T-cell (primary cell): ENCODE results near the gene COA1. TPM values are rescaled to one million over a fixed set of nuclear protein-coding genes. Genes with fewer than 3 reads are reported as not detected.
"Not testable (repeated sequence)": the region's sequence is repeated elsewhere in the genome, so short reads cannot be mapped to it uniquely, and the experiment has no call there.

Experiments used
- ATAC-seq, 4 experiments: fragments of 200-7000 bp in 3 of 4; fragments of 150-1000 bp in 1 of 4; cut with Tn5 transposase; replicated peaks in 1 of 4; 1 replicate in 3 of 4; 2 replicates in 1 of 4; pipeline ENCODE4 v1.10.0; 2021; ENCODE audit warnings: moderate library complexity in 3 of 4, mild to moderate bottlenecking in 2 of 4, moderate number of reproducible peaks in 1 of 4
- CTCF ChIA-PET, 2 donors: fragments of 300-600 bp; sonication (Branson Sonifier 250); formaldehyde crosslinking; loops; one replicate each; lab custom pipeline; 2022; ENCODE audit warnings: antibody characterized with exemption in 2 of 2; lab: Charles Lee
- POLR2A ChIA-PET, 2 donors: fragments of 300-600 bp; sonication (Branson Sonifier 250); formaldehyde crosslinking; loops; one replicate each; lab custom pipeline; 2022; ENCODE audit warnings: antibody characterized with exemption in 2 of 2; lab: Charles Lee
- DNase-seq, 35 experiments: peaks; one replicate each; pipeline versions ENCODE4 v3.0.0 to v3.0.0-alpha.2; 2013 to 2023
- H3K27ac ChIP-seq: one replicate; pipeline ENCODE4 v1.5.1; 2013; ENCODE audit warnings: low read length
- H3K27me3 ChIP-seq, 2 experiments: replicated peaks in 1 of 2; 1 replicate in 1 of 2; 2 replicates in 1 of 2; pipeline versions ENCODE4 v1.6.1 to v1.7.0; 2013; ENCODE audit warnings: low read length in 1 of 2, mixed read lengths in 1 of 2; ENCODE audit not compliant: control insufficient read depth in 2 of 2, insufficient read depth in 2 of 2; ENCODE audit errors: extremely low read depth in 1 of 2
- H3K36me3 ChIP-seq, 2 donors: 1 replicate in 1 of 2; 2 replicates in 1 of 2; pipeline versions ENCODE4 v1.6.1 to v1.7.0; 2013; ENCODE audit warnings: low read length in 1 of 2; ENCODE audit not compliant: control insufficient read depth in 2 of 2, insufficient read depth in 1 of 2; ENCODE audit errors: extremely low read depth in 1 of 2
- H3K4me1 ChIP-seq, 2 experiments: 1 replicate in 1 of 2; 2 replicates in 1 of 2; pipeline versions ENCODE4 v1.6.1 to v1.7.0; 2013; ENCODE audit warnings: low read length in 2 of 2, mixed read lengths in 1 of 2; ENCODE audit not compliant: insufficient read depth in 2 of 2, control insufficient read depth in 1 of 2; ENCODE audit errors: extremely low read depth in 1 of 2
- H3K4me3 ChIP-seq, 2 donors: 1 replicate in 1 of 2; 2 replicates in 1 of 2; pipeline versions ENCODE4 v1.5.1 to v1.7.0; 2013; ENCODE audit warnings: mild to moderate bottlenecking in 2 of 2, low read length in 1 of 2, moderate library complexity in 1 of 2; ENCODE audit not compliant: control insufficient read depth in 1 of 2; ENCODE audit errors: extremely low read depth in 1 of 2
- H3K9me3 ChIP-seq: 2 replicates; pipeline ENCODE4 v1.7.0; 2013
- H3K27ac Mint-ChIP-seq, 2 donors: one replicate each; pipeline ENCODE4 v1.8.0; 2020 to 2021; ENCODE audit warnings: mild to moderate bottlenecking in 2 of 2, mixed read lengths in 2 of 2
- H3K27me3 Mint-ChIP-seq, 2 donors: one replicate each; pipeline ENCODE4 v1.8.0; 2021 to 2022; ENCODE audit warnings: mixed read lengths in 2 of 2
- H3K36me3 Mint-ChIP-seq: one replicate; pipeline ENCODE4 v1.8.0; 2021; ENCODE audit warnings: mixed read lengths
- H3K4me1 Mint-ChIP-seq, 3 donors: one replicate each; pipeline ENCODE4 v1.8.0; 2020 to 2022; ENCODE audit warnings: mixed read lengths in 3 of 3, mild to moderate bottlenecking in 1 of 3
- H3K4me3 Mint-ChIP-seq, 3 donors: one replicate each; pipeline ENCODE4 v1.8.0; 2020 to 2022; ENCODE audit warnings: mild to moderate bottlenecking in 3 of 3, mixed read lengths in 3 of 3, moderate library complexity in 3 of 3
- H3K9me3 Mint-ChIP-seq, 3 donors: one replicate each; pipeline ENCODE4 v1.8.0; 2020 to 2022; ENCODE audit warnings: mixed read lengths in 3 of 3
- WGBS: methylation state at CpG from one replicate; pipeline ENCODE4 v1.1.5; 2013; ENCODE audit warnings: missing lambda C conversion rate; ENCODE audit not compliant: insufficient coverage; 5-methylcytosine and 5-hydroxymethylcytosine counted together
- total RNA-seq, 35 experiments: library from RNA in 6 of 35; stranded (reverse) in 6 of 35; fragments of 120-200 nt in 1 of 35; gene quantifications; one replicate each; pipeline versions ENCODE4 v1.2.1 to v1.2.4 and lab custom pipeline; 2013 to 2026

Gene COA1
- total RNA-seq, 5 donors from 2014 or later (not counting 1 experiment from before 2014, with no cell fraction given): 49.6 to 92.1 (median 67.8) TPM

- H3K36me3 ChIP-seq: no peaks in the 10 kb centered on the region
- no peak overlapping the region for H3K27ac ChIP-seq
- peaks cover 5 to 15% of the 10 kb centered on the region in 2 experiments for H3K4me1 ChIP-seq
- ATAC-seq: no peak
- Mint-ChIP-seq H3K36me3 (peaks cover 8% of the 10 kb centered on the region), H3K27me3 (no peaks in the 10 kb centered on the region), H3K9me3 (no peaks in the 10 kb centered on the region), H3K4me1 (peaks cover 57 to 62% (median 61%) of the 10 kb centered on the region in 3 donors), H3K27ac (no peak overlapping the region), H3K4me3 (no peak overlapping the region)
- H3K27me3 ChIP-seq: no peaks in the 10 kb centered on the region
- no peaks in the 10 kb centered on the region for H3K9me3 ChIP-seq
- WGBS: 100% methylated on average over 3 of the region's 3 CpGs
- POLR2A ChIA-PET: no interaction called here
- CTCF ChIA-PET: interaction anchor here in 1 of 2 donors (1.1 kb wide), 1 partner anchor 143 kb away, joined by 4 read pairs; the partner anchor contains the start of gene STK17A
- no peak for DNase-seq
- no peak overlapping the region for H3K4me3 ChIP-seq
Observed at GRCh38 chr7:43725251-43725650, 4.1 kb downstream of the COA1 start.

- ATAC-seq (no peak), DNase-seq (no peak)
- Mint-ChIP-seq H3K4me3 (no peak overlapping the region), H3K36me3 (peaks cover 10% of the 10 kb centered on the region), H3K4me1 (peaks cover 52 to 64% (median 53%) of the 10 kb centered on the region in 3 donors), H3K27ac (no peak overlapping the region), H3K27me3 (no peaks in the 10 kb centered on the region), H3K9me3 (no peaks in the 10 kb centered on the region)
- H3K36me3 ChIP-seq: no peaks in the 10 kb centered on the region
- CTCF ChIA-PET: interaction anchor here (0.8 to 6.9 kb wide), 5 partner anchors 23 to 141 kb away, joined by 3 to 86 read pairs (median 9); partner anchors contain the start of gene STK17A (in 2 of the 2)
- H3K4me1 ChIP-seq: peaks cover 0 to 10% of the 10 kb centered on the region in 2 experiments
- no peaks in the 10 kb centered on the region for H3K27me3 ChIP-seq
- H3K9me3 ChIP-seq: no peaks in the 10 kb centered on the region
- H3K4me3 ChIP-seq: no peak overlapping the region
- POLR2A ChIA-PET: no interaction called here
- H3K27ac ChIP-seq: no peak overlapping the region
Observed at GRCh38 chr7:43723007-43723341, 6.3 kb downstream of the COA1 start.

GRCh38 chr7:43721193-43721806, 8.0 kb downstream of the COA1 start:
- no peaks in the 10 kb centered on the region for H3K36me3 ChIP-seq
- Mint-ChIP-seq H3K27me3 (no peaks in the 10 kb centered on the region), H3K4me3 (no peak overlapping the region), H3K27ac (peak overlapping the region in 1 of 2 donors; percentile 56), H3K4me1 (peaks cover 53 to 59% (median 53%) of the 10 kb centered on the region in 3 donors), H3K9me3 (no peaks in the 10 kb centered on the region), H3K36me3 (peaks cover 10% of the 10 kb centered on the region)
- H3K27ac ChIP-seq: no peak overlapping the region
- H3K4me3 ChIP-seq: no peak overlapping the region
- ChIA-PET CTCF (interaction anchor here (0.5 to 6.9 kb wide), 18 partner anchors 8 to 789 kb away, joined by 3 to 86 read pairs (median 4); partner anchors contain the start of genes STK17A (in 2 of the 2), COA1 (in 1 of the 2), MRPL32 (in 1 of the 2) and PSMA2 (in 1 of the 2)), POLR2A (interaction anchor here (1.1 to 1.6 kb wide), 2 partner anchors 138 to 139 kb away, joined by 6 to 14 read pairs; partner anchors contain the start of gene STK17A (in 2 of the 2))
- H3K27me3 ChIP-seq: no peaks in the 10 kb centered on the region
- H3K4me1 ChIP-seq: peaks cover 2 to 4% of the 10 kb centered on the region in 2 experiments
- DNase-seq (peak in 5 of 35 experiments; percentile 2 to 80 (median 15)), ATAC-seq (peak in 1 of 4 experiments; percentile 31)
- H3K9me3 ChIP-seq: no peaks in the 10 kb centered on the region
- WGBS: no CpG with 5 or more reads among the region's 2 CpGs

GRCh38 chr7:43716598-43716997, 12.7 kb downstream of the COA1 start:
- ChIA-PET POLR2A (no interaction called here), CTCF (interaction anchor here in 1 of 2 donors (6.9 kb wide), 1 partner anchor 135 kb away, joined by 86 read pairs; the partner anchor contains the start of gene STK17A)
- H3K27me3 ChIP-seq: no peaks in the 10 kb centered on the region
- DNase-seq (no peak), ATAC-seq (no peak)
- Mint-ChIP-seq H3K4me1 (peaks cover 52 to 55% (median 52%) of the 10 kb centered on the region in 3 donors), H3K27ac (no peak overlapping the region), H3K4me3 (no peak overlapping the region), H3K27me3 (no peaks in the 10 kb centered on the region), H3K36me3 (peaks cover 17% of the 10 kb centered on the region), H3K9me3 (no peaks in the 10 kb centered on the region)
- peaks cover 0 to 5% of the 10 kb centered on the region in 2 donors for H3K36me3 ChIP-seq
- H3K4me3 ChIP-seq: no peak overlapping the region
- H3K27ac ChIP-seq: no peak overlapping the region
- WGBS: 70% methylated on average over 2 of the region's 2 CpGs
- peaks cover 2 to 4% of the 10 kb centered on the region in 2 experiments for H3K4me1 ChIP-seq
- H3K9me3 ChIP-seq: no peaks in the 10 kb centered on the region

GRCh38 chr7:43715966-43716365, 13.4 kb downstream of the COA1 start:
- CTCF ChIA-PET: interaction anchor here in 1 of 2 donors (0.6 kb wide), 1 partner anchor 1775 kb away, joined by 3 read pairs; no protein-coding TSS in a partner anchor
- Mint-ChIP-seq H3K36me3 (peaks cover 17% of the 10 kb centered on the region), H3K4me1 (peaks cover 50 to 55% (median 50%) of the 10 kb centered on the region in 3 donors)
- H3K4me1 ChIP-seq, H3K27ac Mint-ChIP-seq, ATAC-seq, H3K9me3 Mint-ChIP-seq, H3K4me3 Mint-ChIP-seq, H3K36me3 ChIP-seq, H3K27me3 ChIP-seq, H3K9me3 ChIP-seq, H3K27ac ChIP-seq, H3K4me3 ChIP-seq, DNase-seq, H3K27me3 Mint-ChIP-seq, POLR2A ChIA-PET: not testable (repeated sequence)
- WGBS: 82% methylated on average over 2 of the region's 2 CpGs

GRCh38 chr7:43711503-43711902, 17.8 kb downstream of the COA1 start:
- Mint-ChIP-seq H3K36me3 (peaks cover 19% of the 10 kb centered on the region), H3K27ac (no peak overlapping the region), H3K4me3 (no peak overlapping the region), H3K9me3 (no peaks in the 10 kb centered on the region), H3K27me3 (no peaks in the 10 kb centered on the region), H3K4me1 (peaks cover 29 to 43% (median 39%) of the 10 kb centered on the region in 3 donors)
- H3K27me3 ChIP-seq: no peaks in the 10 kb centered on the region
- H3K9me3 ChIP-seq: no peaks in the 10 kb centered on the region
- ATAC-seq (no peak), DNase-seq (no peak)
- no CpG with 5 or more reads among the region's 1 CpG for WGBS
- H3K4me1 ChIP-seq: peaks cover 0 to under 1% of the 10 kb centered on the region in 2 experiments
- H3K36me3 ChIP-seq: peaks cover 0 to 5% of the 10 kb centered on the region in 2 donors
- no peak overlapping the region for H3K27ac ChIP-seq
- CTCF ChIA-PET: interaction anchor here in 1 of 2 donors (2.4 kb wide), 1 partner anchor 129 kb away, joined by 6 read pairs; the partner anchor contains the start of gene STK17A
- POLR2A ChIA-PET: no interaction called here
- H3K4me3 ChIP-seq: no peak overlapping the region
